ENCODE data around the gene GRM3. TPM values are rescaled to one million over a fixed set of nuclear protein-coding genes. Genes with fewer than 3 reads are reported as not detected.

GRM3 gene
- total and polyA plus RNA-seq, 7 donors, result 0.03 TPM; not detected in 6

DNA sequence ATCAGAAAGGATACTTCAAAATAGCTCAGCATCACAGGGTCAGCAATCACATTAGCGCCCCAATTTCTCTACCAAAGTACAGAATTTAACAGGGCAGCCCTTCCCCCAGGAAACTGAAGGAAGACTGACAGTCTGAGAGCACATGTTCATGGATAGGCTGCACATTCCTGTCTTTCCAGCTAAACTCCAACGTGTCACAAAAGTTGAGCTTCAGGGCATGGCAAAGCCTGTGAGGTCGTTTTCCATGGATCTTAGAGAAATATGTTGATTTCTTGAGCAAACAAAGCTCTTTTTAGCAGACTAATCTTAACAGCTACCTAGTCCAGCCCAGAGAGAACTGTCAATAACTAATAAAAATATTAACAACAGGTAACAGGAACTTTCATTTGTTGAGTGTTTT lies 207.9 kb downstream of the GRM3 start:
- Histone ChIP-seq H3K4me1 (no peaks in the 10 kb centered on the region), H3K4me3 (no peak overlapping the region), H3K36me3 (ENCODE audit: insufficient read depth in 1 of 2, low read depth in 1 of 2) (no peaks in the 10 kb centered on the region), H3K27me3 (ENCODE audit: insufficient read depth in 3 of 3, low read length in 2 of 3) (no peaks in the 10 kb centered on the region), H3K9me3 (no peaks in the 10 kb centered on the region), H3K27ac (no peak overlapping the region)
- intact Hi-C loops (cut with DNase I), result no loop called here
- DNase-seq (no peak), ATAC-seq (no peak)
- 41 to 44% (median 41%) methylated on average over 3 of the region's 3 CpGs for WGBS, 3 donors
- TF ChIP-seq, protein P1, sequence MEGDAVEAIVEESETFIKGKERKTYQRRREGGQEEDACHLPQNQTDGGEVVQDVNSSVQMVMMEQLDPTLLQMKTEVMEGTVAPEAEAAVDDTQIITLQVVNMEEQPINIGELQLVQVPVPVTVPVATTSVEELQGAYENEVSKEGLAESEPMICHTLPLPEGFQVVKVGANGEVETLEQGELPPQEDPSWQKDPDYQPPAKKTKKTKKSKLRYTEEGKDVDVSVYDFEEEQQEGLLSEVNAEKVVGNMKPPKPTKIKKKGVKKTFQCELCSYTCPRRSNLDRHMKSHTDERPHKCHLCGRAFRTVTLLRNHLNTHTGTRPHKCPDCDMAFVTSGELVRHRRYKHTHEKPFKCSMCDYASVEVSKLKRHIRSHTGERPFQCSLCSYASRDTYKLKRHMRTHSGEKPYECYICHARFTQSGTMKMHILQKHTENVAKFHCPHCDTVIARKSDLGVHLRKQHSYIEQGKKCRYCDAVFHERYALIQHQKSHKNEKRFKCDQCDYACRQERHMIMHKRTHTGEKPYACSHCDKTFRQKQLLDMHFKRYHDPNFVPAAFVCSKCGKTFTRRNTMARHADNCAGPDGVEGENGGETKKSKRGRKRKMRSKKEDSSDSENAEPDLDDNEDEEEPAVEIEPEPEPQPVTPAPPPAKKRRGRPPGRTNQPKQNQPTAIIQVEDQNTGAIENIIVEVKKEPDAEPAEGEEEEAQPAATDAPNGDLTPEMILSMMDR (IDR thresholded peaks at IDR 0.05), result no peak

DNA sequence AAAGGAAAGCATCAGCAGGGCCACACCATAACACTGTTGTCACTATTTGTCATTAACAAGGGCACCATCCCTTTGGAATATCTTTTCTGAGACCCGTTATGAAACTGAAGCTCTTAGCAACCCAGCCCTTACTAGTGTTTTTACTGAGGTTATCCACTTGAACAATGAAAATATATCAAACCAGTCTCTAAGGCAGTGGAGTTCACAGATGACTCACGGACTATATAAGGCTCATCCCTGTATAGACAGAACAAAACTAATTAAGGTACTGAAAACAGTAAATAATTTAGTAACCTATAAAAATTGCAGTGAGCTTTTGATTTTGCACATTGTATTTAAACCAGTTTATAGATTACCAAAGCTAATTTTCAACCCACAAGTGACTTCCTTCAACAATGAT lies 219.7 kb downstream of the GRM3 start:
- DNase-seq (no peak), ATAC-seq (no peak)
- whole genome bisulfite sequencing, 3 donors, result 82 to 88% (median 86%) methylated on average over 2 of the region's 2 CpGs
- Histone ChIP-seq H3K9me3 (no peaks in the 10 kb centered on the region), H3K36me3 (ENCODE audit: insufficient read depth in 1 of 2, low read depth in 1 of 2) (no peaks in the 10 kb centered on the region), H3K27me3 (ENCODE audit: insufficient read depth in 3 of 3, low read length in 2 of 3) (no peaks in the 10 kb centered on the region), H3K27ac (no peak overlapping the region), H3K4me3 (no peak overlapping the region), H3K4me1 (no peaks in the 10 kb centered on the region)
- TF ChIP-seq, protein P1 (IDR thresholded peaks at IDR 0.05), result no peak
- intact Hi-C loops (cut with DNase I), result no loop called here

DNA sequence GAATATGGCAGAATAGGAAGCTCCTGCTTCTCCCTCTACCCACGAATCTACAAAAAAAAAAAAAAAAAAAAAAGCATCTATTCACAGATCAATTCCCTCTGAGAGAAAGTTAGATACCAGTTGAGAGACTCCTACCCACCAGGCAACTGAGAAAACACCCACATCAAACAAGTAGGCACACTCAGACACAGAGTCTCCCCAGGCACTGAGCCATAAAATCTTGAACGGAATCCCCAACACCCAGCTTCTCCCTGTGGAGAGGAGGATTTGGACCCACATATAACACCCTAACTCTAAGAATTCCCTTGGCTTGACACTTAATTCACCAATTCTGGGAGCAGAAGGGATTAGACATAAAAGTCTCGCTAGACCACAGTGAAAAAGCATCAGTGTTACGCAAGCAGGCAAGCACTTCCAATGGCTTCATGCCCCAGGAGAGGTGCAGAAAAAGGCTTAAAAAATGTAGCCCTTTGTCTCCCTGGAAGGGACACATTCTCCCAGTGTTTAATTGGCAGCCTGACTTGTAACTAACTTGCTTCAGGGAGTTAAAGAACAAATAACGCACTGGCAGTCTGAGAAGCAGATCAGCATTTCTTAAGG lies 223.6 kb downstream of the GRM3 start:
- no peaks in the 10 kb centered on the region for H3K9me3 ChIP-seq
- WGBS, 3 donors, result 46 to 58% (median 56%) methylated on average over 5 of the region's 5 CpGs
- TF ChIP-seq, protein P1 (IDR thresholded peaks at IDR 0.05), result no peak
- DNase-seq (no peak), ATAC-seq (no peak)
- H3K4me3 ChIP-seq, result no peak overlapping the region
- intact Hi-C loops (cut with DNase I), result no loop called here
- H3K4me1 ChIP-seq, result no peaks in the 10 kb centered on the region
- no peaks in the 10 kb centered on the region for H3K27me3 ChIP-seq (ENCODE audit: insufficient read depth in 3 of 3, low read length in 2 of 3)
- no peaks in the 10 kb centered on the region for H3K36me3 ChIP-seq (ENCODE audit: insufficient read depth in 1 of 2, low read depth in 1 of 2)
- H3K27ac ChIP-seq, result no peak overlapping the region

DNA sequence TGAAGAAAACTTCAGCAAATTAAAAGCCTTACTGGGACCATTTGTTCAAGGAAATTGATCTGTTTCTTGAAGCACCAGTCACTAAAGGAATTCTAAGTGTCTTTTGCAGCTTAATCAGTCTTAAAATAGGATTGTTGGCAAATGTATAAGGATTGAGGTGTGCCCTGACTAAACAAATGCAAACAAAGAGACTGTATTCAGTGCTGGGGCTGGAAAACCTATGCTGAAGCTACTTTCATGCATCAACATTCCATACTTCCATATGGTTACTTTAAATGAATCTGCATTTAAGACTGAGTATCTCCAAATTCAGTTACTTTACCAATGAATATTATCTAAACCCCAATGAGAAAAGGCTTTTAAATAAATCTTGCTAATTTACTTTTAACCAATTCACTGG lies 232.4 kb downstream of the GRM3 start:
- TF ChIP-seq, protein P1 (IDR thresholded peaks at IDR 0.05), result no peak
- H3K27ac ChIP-seq, result no peak overlapping the region
- DNase-seq (no peak), ATAC-seq (no peak)
- intact Hi-C loops (cut with DNase I), result no loop called here
- H3K4me3 ChIP-seq, result no peak overlapping the region
- H3K36me3 ChIP-seq (ENCODE audit: insufficient read depth in 1 of 2, low read depth in 1 of 2), result no peaks in the 10 kb centered on the region
- H3K27me3 ChIP-seq (ENCODE audit: insufficient read depth in 3 of 3, low read length in 2 of 3), result no peaks in the 10 kb centered on the region
- no peaks in the 10 kb centered on the region for H3K4me1 ChIP-seq
- peaks cover 11% of the 10 kb centered on the region for H3K9me3 ChIP-seq

DNA sequence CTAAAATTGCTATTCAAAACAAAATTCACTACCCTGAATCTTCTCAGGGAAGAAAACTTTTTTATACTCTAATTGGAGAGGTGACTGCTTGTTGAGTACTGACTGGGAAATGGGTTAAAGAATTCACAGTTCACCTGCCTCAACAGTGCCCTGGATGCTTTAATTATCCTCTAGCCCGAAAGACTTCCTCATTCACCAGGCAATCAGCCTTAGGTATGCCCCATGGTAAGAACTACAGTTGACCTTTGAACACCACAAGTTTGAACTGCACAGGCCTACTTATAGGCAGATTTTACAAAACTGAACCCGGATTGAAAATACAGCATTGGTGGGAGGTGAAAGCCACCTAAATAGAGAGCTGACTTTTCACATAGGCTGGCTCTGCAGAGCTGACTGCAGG lies 240.4 kb downstream of the GRM3 start:
- no peak for DNase-seq
- Histone ChIP-seq H3K27me3 (ENCODE audit: insufficient read depth in 3 of 3, low read length in 2 of 3) (no peaks in the 10 kb centered on the region), H3K27ac (no peak overlapping the region), H3K4me3 (no peak overlapping the region), H3K36me3 (ENCODE audit: insufficient read depth in 1 of 2, low read depth in 1 of 2) (no peaks in the 10 kb centered on the region), H3K9me3 (no peaks in the 10 kb centered on the region), H3K4me1 (no peaks in the 10 kb centered on the region)
- intact Hi-C loops (cut with DNase I), result no loop called here
- 81 to 92% (median 91%) methylated on average over 2 of the region's 2 CpGs for WGBS, 3 donors
- no peak for ATAC-seq
- TF ChIP-seq, protein P1 (IDR thresholded peaks at IDR 0.05), result no peak
